22Rv1 (cell line): Measurements from ENCODE around the gene PRKD2.

Experiments
- H3K27ac ChIP-seq: fragments of 450-650 bp; 2 replicates; pipeline ENCODE4 v1.5.1; 2017
- CTCF ChIP-seq: fragments of 450-650 bp; IDR thresholded peaks from 2 replicates; pipeline ENCODE4 v1.5.1; 2017; ENCODE audit warnings: mild to moderate bottlenecking
- ZFX ChIP-seq: fragments of 450-650 bp; IDR thresholded peaks from 2 replicates; pipeline ENCODE4 v1.6.1; 2017; ENCODE audit warnings: antibody characterized with exemption, borderline replicate concordance

Gene PRKD2

GRCh38 chr19:46698395-46699321 lies 18.3 kb downstream of the PRKD2 start:
- TF ChIP-seq ZFX: no peak
- TF ChIP-seq CTCF: no peak
- no peak overlapping the region for H3K27ac ChIP-seq

- TF ChIP-seq ZFX: no peak
- TF ChIP-seq CTCF: no peak
- 0 out of 2 replicates have a peak overlapping the region, but pooled peaks have one; percentile 37 for H3K27ac ChIP-seq
Observed at GRCh38 chr19:46697204-46697960, 19.5 kb downstream of the PRKD2 start.

GRCh38 chr19:46696866-46697203 lies 20.1 kb downstream of the PRKD2 start:
- 0 out of 2 replicates have a peak overlapping the region, but pooled peaks have one; percentile 37 for H3K27ac ChIP-seq
- TF ChIP-seq CTCF (no peak), ZFX (no peak)

GRCh38 chr19:46696052-46696451 lies 20.9 kb downstream of the PRKD2 start:
- H3K27ac ChIP-seq: no peak overlapping the region
- TF ChIP-seq CTCF: no peak
- no peak for TF ChIP-seq ZFX

- TF ChIP-seq CTCF (no peak), ZFX (no peak)
- H3K27ac ChIP-seq: no peak overlapping the region
Observed at GRCh38 chr19:46693760-46694159, 23.2 kb downstream of the PRKD2 start.

GRCh38 chr19:46692918-46693722 lies 23.8 kb downstream of the PRKD2 start:
- no peak overlapping the region for H3K27ac ChIP-seq
- TF ChIP-seq CTCF: no peak
- TF ChIP-seq ZFX: no peak
